Measurements from ENCODE around the gene SLC26A9.

Gene SLC26A9

GRCh38 chr1:205971082-205971481, 27.8 kb upstream of the SLC26A9 start:
- no peaks in the 10 kb centered on the region for H3K27me3 ChIP-seq (ENCODE audit: insufficient read depth, low read length, poor library complexity)
- H3K4me1 ChIP-seq (ENCODE audit: insufficient read depth, low read length), result no peaks in the 10 kb centered on the region
- no peak for ATAC-seq (ENCODE audit: insufficient read depth, low read depth)
- peaks cover 16% of the 10 kb centered on the region; the same call in 1 of the 2 replicates for H4K20me1 ChIP-seq (ENCODE audit: insufficient read depth, low read length)
- H3K79me2 ChIP-seq (ENCODE audit: insufficient read depth, low read length), result no peaks in the 10 kb centered on the region
- no peak overlapping the region for H3K27ac ChIP-seq (ENCODE audit: low read length)
- DNase-seq, result no peak
- no peak overlapping the region for H2AFZ ChIP-seq (ENCODE audit: low read depth, low read length)
- no peak overlapping the region for H3K4me3 ChIP-seq (ENCODE audit: low read depth in 1 of 2, low read length in 2 of 2)
- no peak overlapping the region for H3K4me2 ChIP-seq (ENCODE audit: insufficient read depth, low read length)
- H3K36me3 ChIP-seq (ENCODE audit: insufficient read depth, low read length), result no peaks in the 10 kb centered on the region
- H3K9me3 ChIP-seq (ENCODE audit: insufficient read depth, low read length, severe bottlenecking), result no peaks in the 10 kb centered on the region
- no peak for TF ChIP-seq EZH2 (IDR thresholded peaks at IDR 0.05; ENCODE audit: borderline replicate concordance, low read depth, low read length, severe bottlenecking)
- TF ChIP-seq CTCF (IDR thresholded peaks at IDR 0.05; ENCODE audit: borderline replicate concordance, extremely low read depth, low read length, poor library complexity, severe bottlenecking), result no peak
- H3K9ac ChIP-seq (ENCODE audit: low read depth, low read length), result no peak overlapping the region

- H3K4me2 ChIP-seq (ENCODE audit: insufficient read depth, low read length), result no peak overlapping the region
- H3K9ac ChIP-seq (ENCODE audit: low read depth, low read length), result no peak overlapping the region
- H3K27me3 ChIP-seq (ENCODE audit: insufficient read depth, low read length, poor library complexity), result no peaks in the 10 kb centered on the region
- H3K9me3 ChIP-seq (ENCODE audit: insufficient read depth, low read length, severe bottlenecking), result no peaks in the 10 kb centered on the region
- H4K20me1 ChIP-seq (ENCODE audit: insufficient read depth, low read length), result peaks cover 16% of the 10 kb centered on the region; the same call in 1 of the 2 replicates
- TF ChIP-seq EZH2 (IDR thresholded peaks at IDR 0.05; ENCODE audit: borderline replicate concordance, low read depth, low read length, severe bottlenecking) (no peak), CTCF (IDR thresholded peaks at IDR 0.05; ENCODE audit: borderline replicate concordance, extremely low read depth, low read length, poor library complexity, severe bottlenecking) (no peak)
- no peak overlapping the region for H3K27ac ChIP-seq (ENCODE audit: low read length)
- no peak overlapping the region for H3K4me3 ChIP-seq (ENCODE audit: low read depth in 1 of 2, low read length in 2 of 2)
- no peaks in the 10 kb centered on the region for H3K36me3 ChIP-seq (ENCODE audit: insufficient read depth, low read length)
- ATAC-seq (ENCODE audit: insufficient read depth, low read depth) (no peak), DNase-seq (no peak)
- H3K79me2 ChIP-seq (ENCODE audit: insufficient read depth, low read length), result no peaks in the 10 kb centered on the region
- H3K4me1 ChIP-seq (ENCODE audit: insufficient read depth, low read length), result no peaks in the 10 kb centered on the region
- no peak overlapping the region for H2AFZ ChIP-seq (ENCODE audit: low read depth, low read length)
Observed at GRCh38 chr1:205970486-205970885, 27.2 kb upstream of the SLC26A9 start.

- no peak for ATAC-seq (ENCODE audit: insufficient read depth, low read depth)
- Histone ChIP-seq H3K4me1 (ENCODE audit: insufficient read depth, low read length) (no peaks in the 10 kb centered on the region), H3K36me3 (ENCODE audit: insufficient read depth, low read length) (no peaks in the 10 kb centered on the region), H3K27me3 (ENCODE audit: insufficient read depth, low read length, poor library complexity) (no peaks in the 10 kb centered on the region), H3K9me3 (ENCODE audit: insufficient read depth, low read length, severe bottlenecking) (no peaks in the 10 kb centered on the region), H2AFZ (ENCODE audit: low read depth, low read length) (no peak overlapping the region), H3K9ac (ENCODE audit: low read depth, low read length) (no peak overlapping the region), H3K4me2 (ENCODE audit: insufficient read depth, low read length) (no peak overlapping the region), H4K20me1 (ENCODE audit: insufficient read depth, low read length) (peaks cover 13% of the 10 kb centered on the region; the same call in 1 of the 2 replicates), H3K27ac (ENCODE audit: low read length) (no peak overlapping the region), H3K79me2 (ENCODE audit: insufficient read depth, low read length) (no peaks in the 10 kb centered on the region), H3K4me3 (ENCODE audit: low read depth in 1 of 2, low read length in 2 of 2) (no peak overlapping the region)
- TF ChIP-seq CTCF (IDR thresholded peaks at IDR 0.05; ENCODE audit: borderline replicate concordance, extremely low read depth, low read length, poor library complexity, severe bottlenecking), result no peak
- TF ChIP-seq EZH2 (IDR thresholded peaks at IDR 0.05; ENCODE audit: borderline replicate concordance, low read depth, low read length, severe bottlenecking), result no peak
- DNase-seq, result no peak
Observed at GRCh38 chr1:205969229-205969628, 26.0 kb upstream of the SLC26A9 start.

Data from DND-41 (cell line).